ENCODE data around the gene PRDM15.
A peak's percentile ranks its signal among the peaks of the same experiment; 100 is the strongest.

The PRDM15 gene

GRCh38 chr21:41884501-41885030 is 5.4 kb upstream of the PRDM15 start:
- Histone ChIP-seq H3K36me3 (peaks cover 0 to 20% (median 6%) of the 10 kb centered on the region in 3 donors), H3K9me3 (no peaks in the 10 kb centered on the region), H3K27ac (no peak overlapping the region), H3K4me3 (no peak overlapping the region), H3K27me3 (no peaks in the 10 kb centered on the region), H3K4me1 (peaks cover 0 to 5% (median 0%) of the 10 kb centered on the region in 4 donors)
- intact Hi-C loops (cut with DNase I; ENCODE audit: low total_unique reads), result no loop called here
- TF ChIP-seq, protein P1, sequence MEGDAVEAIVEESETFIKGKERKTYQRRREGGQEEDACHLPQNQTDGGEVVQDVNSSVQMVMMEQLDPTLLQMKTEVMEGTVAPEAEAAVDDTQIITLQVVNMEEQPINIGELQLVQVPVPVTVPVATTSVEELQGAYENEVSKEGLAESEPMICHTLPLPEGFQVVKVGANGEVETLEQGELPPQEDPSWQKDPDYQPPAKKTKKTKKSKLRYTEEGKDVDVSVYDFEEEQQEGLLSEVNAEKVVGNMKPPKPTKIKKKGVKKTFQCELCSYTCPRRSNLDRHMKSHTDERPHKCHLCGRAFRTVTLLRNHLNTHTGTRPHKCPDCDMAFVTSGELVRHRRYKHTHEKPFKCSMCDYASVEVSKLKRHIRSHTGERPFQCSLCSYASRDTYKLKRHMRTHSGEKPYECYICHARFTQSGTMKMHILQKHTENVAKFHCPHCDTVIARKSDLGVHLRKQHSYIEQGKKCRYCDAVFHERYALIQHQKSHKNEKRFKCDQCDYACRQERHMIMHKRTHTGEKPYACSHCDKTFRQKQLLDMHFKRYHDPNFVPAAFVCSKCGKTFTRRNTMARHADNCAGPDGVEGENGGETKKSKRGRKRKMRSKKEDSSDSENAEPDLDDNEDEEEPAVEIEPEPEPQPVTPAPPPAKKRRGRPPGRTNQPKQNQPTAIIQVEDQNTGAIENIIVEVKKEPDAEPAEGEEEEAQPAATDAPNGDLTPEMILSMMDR (IDR thresholded peaks at IDR 0.05), result no peak
- no peak for DNase-seq

DNA sequence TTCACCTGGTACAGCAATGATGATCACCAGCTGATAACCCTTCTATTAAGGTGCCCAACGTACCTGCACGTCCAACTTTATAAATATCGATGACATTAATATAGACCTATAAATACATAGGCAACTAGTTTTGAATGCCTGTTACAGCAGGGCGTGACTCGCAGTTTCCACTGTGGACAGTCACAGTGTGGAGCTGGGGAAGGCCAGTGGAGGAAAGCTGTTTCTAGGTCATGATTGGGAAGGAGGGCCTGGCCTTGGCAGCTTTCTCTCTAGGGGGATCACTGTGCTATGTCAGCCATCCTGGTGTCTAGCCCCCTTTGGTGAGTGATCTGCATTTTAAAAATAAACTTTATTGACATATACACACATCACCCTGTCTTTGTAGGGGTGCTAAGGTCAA is 4.4 kb upstream of the PRDM15 start:
- H3K27me3 ChIP-seq, result no peaks in the 10 kb centered on the region
- intact Hi-C loops (cut with DNase I; ENCODE audit: low total_unique reads), result no loop called here

GRCh38 chr21:41881051-41881450 is 1.9 kb upstream of the PRDM15 start:
- Histone ChIP-seq H3K4me1 (peaks cover 0 to 19% (median 9%) of the 10 kb centered on the region in 4 donors), H3K9me3 (no peaks in the 10 kb centered on the region), H3K27ac (no peak overlapping the region), H3K36me3 (no peaks in the 10 kb centered on the region), H3K27me3 (no peaks in the 10 kb centered on the region), H3K4me3 (no peak overlapping the region)
- no peak for DNase-seq
- TF ChIP-seq, protein P1 (IDR thresholded peaks at IDR 0.05), result no peak
- intact Hi-C loops (cut with DNase I; ENCODE audit: low total_unique reads), result no loop called here

More for the DNA sequence above, 4.4 kb upstream of the PRDM15 start:
- peaks cover 0 to 10% (median 6%) of the 10 kb centered on the region in 3 donors for H3K36me3 ChIP-seq
- H3K27ac ChIP-seq, result no peak overlapping the region
- peaks cover 0 to 6% (median 0%) of the 10 kb centered on the region in 4 donors for H3K4me1 ChIP-seq
- DNase-seq, result no peak
- TF ChIP-seq, protein P1 (IDR thresholded peaks at IDR 0.05), result no peak
- H3K9me3 ChIP-seq, result no peaks in the 10 kb centered on the region
- H3K4me3 ChIP-seq, result no peak overlapping the region

- Histone ChIP-seq H3K4me1 (peaks cover 0 to 19% (median 9%) of the 10 kb centered on the region in 4 donors), H3K36me3 (no peaks in the 10 kb centered on the region), H3K27me3 (no peaks in the 10 kb centered on the region), H3K9me3 (no peaks in the 10 kb centered on the region), H3K4me3 (peak overlapping the region; percentile 75 to 96), H3K27ac (no peak overlapping the region)
- no peak for DNase-seq
- intact Hi-C loops (cut with DNase I; ENCODE audit: low total_unique reads), result no loop called here
- TF ChIP-seq, protein P1 (IDR thresholded peaks at IDR 0.05), result no peak
Observed at GRCh38 chr21:41880153-41880552, 1.0 kb upstream of the PRDM15 start.

DNA sequence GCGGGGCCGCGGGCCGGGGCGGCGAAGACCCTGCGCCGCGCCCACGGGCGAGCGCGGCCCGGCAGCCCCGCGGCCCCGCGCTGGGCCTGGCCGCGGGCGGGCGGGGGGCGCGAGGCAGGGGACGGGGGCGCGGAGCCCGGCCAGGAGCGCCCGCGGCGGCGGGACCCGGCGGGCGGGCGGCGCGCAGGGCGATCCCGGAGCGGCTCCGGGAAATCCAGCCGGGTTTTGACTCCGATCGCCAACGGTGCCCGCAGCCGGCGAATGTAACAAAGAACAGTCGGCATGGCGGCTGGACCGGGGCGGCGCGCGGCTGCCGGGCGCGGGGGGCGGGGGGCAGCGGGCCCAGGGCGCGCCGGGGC is 334 bp downstream of the PRDM15 start:
- H3K36me3 ChIP-seq, result no peaks in the 10 kb centered on the region
- H3K27ac ChIP-seq, result peak overlapping the region; percentile 81 to 93

More for the DNA sequence above, 334 bp downstream of the PRDM15 start:
- TF ChIP-seq, protein P1 (IDR thresholded peaks at IDR 0.05), result no peak
- Histone ChIP-seq H3K4me3 (peak overlapping the region; percentile 75 to 96), H3K4me1 (peaks cover 0 to 19% (median 9%) of the 10 kb centered on the region in 4 donors), H3K27me3 (no peaks in the 10 kb centered on the region), H3K9me3 (no peaks in the 10 kb centered on the region)
- intact Hi-C loops (cut with DNase I; ENCODE audit: low total_unique reads), result loop anchor here (1.0 kb wide), 1 partner anchor 131 kb away; the partner anchor contains the start of gene ZBTB21
- peak; percentile 81 to 88 for DNase-seq

All from tibial artery (tissue), 4 donors.